Caco-2 (cell line): ENCODE results near the gene ILRUN. TPM values are rescaled to one million over a fixed set of nuclear protein-coding genes. Genes with fewer than 3 reads are reported as not detected.
"Not testable (repeated sequence)": the region's sequence is repeated elsewhere in the genome, so short reads cannot be mapped to it uniquely, and the experiment has no call there.

Experiments used
- BruUV-seq: library from RNA; stranded (reverse); fragments of 400-500 nt; replicated peaks from 2 replicates; lab custom pipeline; 2021; lab: Mats Ljungman, UMichigan
- CTCF ChIA-PET: fragments of 300-600 bp; sonication (Branson Sonifier 250); formaldehyde crosslinking; loops from one replicate; lab custom pipeline; 2022; ENCODE audit warnings: antibody characterized with exemption; lab: Charles Lee
- POLR2A ChIA-PET: fragments of 300-600 bp; sonication (Branson Sonifier 250); formaldehyde crosslinking; loops from one replicate; lab custom pipeline; 2022; ENCODE audit warnings: antibody characterized with exemption; lab: Charles Lee
- DNase-seq, 2 experiments: peaks; one replicate each; pipeline versions ENCODE4 v3.0.0 to v3.0.0-alpha.2; 2020 to 2022
- H3K27me3 ChIP-seq: replicated peaks from 2 replicates; pipeline ENCODE4 v1.6.0; 2011; ENCODE audit warnings: low read length; ENCODE audit not compliant: control insufficient read depth, insufficient read depth
- H3K36me3 ChIP-seq: 2 replicates; pipeline ENCODE4 v1.5.1; 2011; ENCODE audit warnings: low read length; ENCODE audit not compliant: control insufficient read depth, insufficient read depth
- H3K4me1 ChIP-seq: fragments of 250-450 bp; sonication (Bioruptor Pico); 2 replicates; pipeline ENCODE4 v1.5.1; 2020; ENCODE audit warnings: mild to moderate bottlenecking
- H3K4me3 ChIP-seq: 2 replicates; pipeline ENCODE4 v1.5.1; 2011; ENCODE audit warnings: low read depth, mild to moderate bottlenecking, control low read depth, low read length
- H3K9me3 ChIP-seq: fragments of 250-450 bp; sonication (Bioruptor Pico); 2 replicates; pipeline ENCODE4 v1.5.1; 2020; ENCODE audit warnings: mild to moderate bottlenecking, moderate library complexity
- H3K27ac Mint-ChIP-seq: one replicate; pipeline ENCODE4 v1.8.0; 2022; ENCODE audit warnings: mixed read lengths; ENCODE audit not compliant: unreplicated experiment
- H3K27me3 Mint-ChIP-seq: one replicate; pipeline ENCODE4 v1.8.0; 2022; ENCODE audit warnings: mixed read lengths; ENCODE audit not compliant: insufficient read depth, unreplicated experiment
- H3K36me3 Mint-ChIP-seq: one replicate; pipeline ENCODE4 v1.8.0; 2022; ENCODE audit warnings: mild to moderate bottlenecking, mixed read lengths; ENCODE audit not compliant: insufficient read depth, unreplicated experiment
- H3K4me1 Mint-ChIP-seq: one replicate; pipeline ENCODE4 v1.8.0; 2022; ENCODE audit warnings: low read depth, mixed read lengths; ENCODE audit not compliant: unreplicated experiment
- H3K4me3 Mint-ChIP-seq: one replicate; pipeline ENCODE4 v1.8.0; 2022; ENCODE audit warnings: mild to moderate bottlenecking, moderate library complexity, mixed read lengths; ENCODE audit not compliant: unreplicated experiment
- H3K9me3 Mint-ChIP-seq: one replicate; pipeline ENCODE4 v1.8.0; 2022; ENCODE audit warnings: mixed read lengths; ENCODE audit not compliant: unreplicated experiment
- CTCF ChIP-seq, 2 experiments: fragments of 200-600 bp in 1 of 2; IDR thresholded peaks; 1 replicate in 1 of 2; 2 replicates in 1 of 2; pipeline versions ENCODE4 v1.5.1 to v1.8.0; 2011 to 2022; ENCODE audit warnings: antibody characterized with exemption in 1 of 2, control low read depth in 1 of 2, inconsistent platforms in 1 of 2, low read depth in 1 of 2, low read length in 1 of 2, mild to moderate bottlenecking in 1 of 2, moderate library complexity in 1 of 2; ENCODE audit not compliant: insufficient read depth in 1 of 2, severe bottlenecking in 1 of 2, unreplicated experiment in 1 of 2
- intact Hi-C: fragments of 100-400 bp; cut with micrococcal nuclease; formaldehyde crosslinking; loops from one replicate; pipeline ENCODE4 v1.10.0; 2022; ENCODE audit not compliant: unreplicated experiment
- total RNA-seq: library from RNA; stranded (reverse); gene quantifications from 2 replicates; pipeline ENCODE4 v1.2.3, GENCODE V29; 2022

ILRUN gene
- total RNA-seq, 1 experiment from 2014 or later = 95.9 TPM

GRCh38 chr6:34663371-34663770, 33.2 kb downstream of the ILRUN start:
- no peaks in the 10 kb centered on the region for H3K9me3 ChIP-seq
- BruUV-seq = no TSS peak
- peaks cover 32% of the 10 kb centered on the region for H3K4me1 Mint-ChIP-seq
- peak overlapping the region; percentile 49 for H3K27ac Mint-ChIP-seq
- H3K9me3 Mint-ChIP-seq = no peaks in the 10 kb centered on the region
- H3K4me3 Mint-ChIP-seq = no peak overlapping the region
- ChIA-PET CTCF (no interaction called here), POLR2A (no interaction called here)
- no peak overlapping the region for H3K4me3 ChIP-seq
- H3K36me3 ChIP-seq = no peaks in the 10 kb centered on the region
- TF ChIP-seq CTCF (IDR thresholded peaks at IDR 0.05; ENCODE audit: insufficient read depth in 1 of 2, low read depth in 1 of 2, low read length in 1 of 2, severe bottlenecking in 1 of 2, unreplicated experiment in 1 of 2) = no peak
- no peak for DNase-seq
- no peaks in the 10 kb centered on the region for H3K27me3 Mint-ChIP-seq
- peaks cover 78% of the 10 kb centered on the region for H3K4me1 ChIP-seq
- no peaks in the 10 kb centered on the region for H3K36me3 Mint-ChIP-seq
- intact Hi-C loops = no loop called here
- no peaks in the 10 kb centered on the region for H3K27me3 ChIP-seq

GRCh38 chr6:34661357-34661756, 35.2 kb downstream of the ILRUN start:
- Histone ChIP-seq H3K9me3 (no peaks in the 10 kb centered on the region), H3K36me3 (no peaks in the 10 kb centered on the region), H3K4me3 (no peak overlapping the region), H3K27me3 (no peaks in the 10 kb centered on the region), H3K4me1 (peaks cover 77% of the 10 kb centered on the region)
- Mint-ChIP-seq H3K36me3 (peaks cover 6% of the 10 kb centered on the region), H3K27ac (no peak overlapping the region), H3K9me3 (no peaks in the 10 kb centered on the region), H3K27me3 (no peaks in the 10 kb centered on the region), H3K4me3 (no peak overlapping the region), H3K4me1 (peaks cover 30% of the 10 kb centered on the region)
- no peak for TF ChIP-seq CTCF (IDR thresholded peaks at IDR 0.05; ENCODE audit: insufficient read depth in 1 of 2, low read depth in 1 of 2, low read length in 1 of 2, severe bottlenecking in 1 of 2, unreplicated experiment in 1 of 2)
- no peak for DNase-seq
- intact Hi-C loops = no loop called here
- no TSS peak for BruUV-seq
- POLR2A ChIA-PET = interaction anchor here (0.6 kb wide), 1 partner anchor 32 kb away, joined by 4 read pairs; no protein-coding TSS in a partner anchor
- CTCF ChIA-PET = no interaction called here

- POLR2A ChIA-PET = interaction anchor here (1.7 kb wide), 1 partner anchor 98 kb away, joined by 9 read pairs; the partner anchor contains the start of gene SNRPC
- Histone ChIP-seq H3K27me3 (no peaks in the 10 kb centered on the region), H3K36me3 (no peaks in the 10 kb centered on the region), H3K9me3 (no peaks in the 10 kb centered on the region), H3K4me1 (peaks cover 62% of the 10 kb centered on the region), H3K4me3 (no peak overlapping the region)
- Mint-ChIP-seq H3K4me1 (peaks cover 29% of the 10 kb centered on the region), H3K9me3 (no peaks in the 10 kb centered on the region), H3K27ac (no peak overlapping the region), H3K36me3 (peaks cover 12% of the 10 kb centered on the region), H3K27me3 (no peaks in the 10 kb centered on the region), H3K4me3 (no peak overlapping the region)
- intact Hi-C loops = no loop called here
- no peak for DNase-seq
- TF ChIP-seq CTCF (IDR thresholded peaks at IDR 0.05; ENCODE audit: insufficient read depth in 1 of 2, low read depth in 1 of 2, low read length in 1 of 2, severe bottlenecking in 1 of 2, unreplicated experiment in 1 of 2) = no peak
- CTCF ChIA-PET = no interaction called here
- no TSS peak for BruUV-seq
Observed at GRCh38 chr6:34658605-34659265, 37.8 kb downstream of the ILRUN start.

- Mint-ChIP-seq H3K27ac (peak overlapping the region; percentile 91), H3K4me1 (peaks cover 26% of the 10 kb centered on the region), H3K36me3 (peaks cover 16% of the 10 kb centered on the region), H3K4me3 (peak overlapping the region; percentile 69)
- DNase-seq, H3K9me3 Mint-ChIP-seq, H3K9me3 ChIP-seq, H3K4me3 ChIP-seq, H3K36me3 ChIP-seq, H3K27me3 ChIP-seq, H3K27me3 Mint-ChIP-seq: not testable (repeated sequence)
- intact Hi-C loops = loop anchor here (1.0 kb wide), 1 partner anchor 16 kb away; no protein-coding TSS in a partner anchor
- H3K4me1 ChIP-seq = peaks cover 56% of the 10 kb centered on the region
- ChIA-PET POLR2A (interaction anchor here (1.0 to 1.7 kb wide), 5 partner anchors 16 to 230 kb away, joined by 3 to 9 read pairs (median 5); partner anchors contain the start of genes BLTP3A, ILRUN, SNRPC and TAF11), CTCF (interaction anchor here (2.1 kb wide), 1 partner anchor 99 kb away, joined by 8 read pairs; the partner anchor contains the start of gene SNRPC)
- BruUV-seq = TSS peak; percentile 90
Observed at GRCh38 chr6:34657979-34658480, 38.5 kb downstream of the ILRUN start.
